Mesenchymal stem cell (in vitro differentiated cells and primary cell): ENCODE results near the gene SEMA3A.
A peak's percentile ranks its signal among the peaks of the same experiment; 100 is the strongest.
"Not testable (repeated sequence)": the region's sequence is repeated elsewhere in the genome, so short reads cannot be mapped to it uniquely, and the experiment has no call there.

Experiments used
- DNase-seq: peaks from one replicate; pipeline ENCODE4 v3.0.0-alpha.2; 2013
- H2AFZ ChIP-seq: one replicate; pipeline ENCODE4 v1.6.1; 2013; ENCODE audit warnings: low read depth, mild to moderate bottlenecking, control low read depth, inconsistent platforms, low read length, moderate library complexity
- H2AK5ac ChIP-seq: 2 replicates; pipeline ENCODE4 v1.6.1; 2013; ENCODE audit warnings: low read length, moderate library complexity, mild to moderate bottlenecking, inconsistent platforms; ENCODE audit not compliant: severe bottlenecking
- H2BK120ac ChIP-seq: one replicate; pipeline ENCODE4 v1.6.1; 2013; ENCODE audit warnings: low read depth, mild to moderate bottlenecking, inconsistent platforms, low read length, moderate library complexity
- H2BK12ac ChIP-seq, 2 experiments: one replicate each; pipeline ENCODE4 v1.6.1; 2013; ENCODE audit warnings: inconsistent platforms in 2 of 2, low read length in 2 of 2, mild to moderate bottlenecking in 2 of 2, moderate library complexity in 2 of 2, control low read depth in 1 of 2
- H2BK15ac ChIP-seq: one replicate; pipeline ENCODE4 v1.6.1; 2013; ENCODE audit warnings: mild to moderate bottlenecking, low read depth, inconsistent platforms; ENCODE audit not compliant: poor library complexity, severe bottlenecking
- H2BK5ac ChIP-seq: 2 replicates; pipeline ENCODE4 v1.6.1; 2013; ENCODE audit warnings: low read depth, mild to moderate bottlenecking, low read length, control low read depth, inconsistent platforms; ENCODE audit not compliant: poor library complexity, severe bottlenecking
- H3K14ac ChIP-seq, 2 experiments: one replicate each; pipeline ENCODE4 v1.6.1; 2013; ENCODE audit warnings: inconsistent platforms in 2 of 2, low read length in 2 of 2, control low read depth in 1 of 2, mild to moderate bottlenecking in 1 of 2, moderate library complexity in 1 of 2
- H3K18ac ChIP-seq, 2 experiments: one replicate each; pipeline ENCODE4 v1.6.1; 2013; ENCODE audit warnings: inconsistent platforms in 2 of 2, low read length in 2 of 2, control low read depth in 1 of 2, low read depth in 1 of 2, mild to moderate bottlenecking in 1 of 2
- H3K23ac ChIP-seq, 2 experiments: one replicate each; pipeline ENCODE4 v1.6.1; 2013; ENCODE audit warnings: inconsistent platforms in 2 of 2, low read length in 2 of 2, mild to moderate bottlenecking in 2 of 2, moderate library complexity in 2 of 2, control low read depth in 1 of 2
- H3K27ac ChIP-seq: 2 replicates; pipeline ENCODE4 v1.5.1; 2013; ENCODE audit warnings: mild to moderate bottlenecking, moderate library complexity, low read length, control low read depth, inconsistent platforms; ENCODE audit not compliant: poor library complexity, severe bottlenecking
- H3K27me3 ChIP-seq, 2 experiments: 2 replicates each; pipeline versions ENCODE4 v1.6.1 to v1.7.0; 2013; ENCODE audit warnings: low read length in 2 of 2, mild to moderate bottlenecking in 2 of 2, moderate library complexity in 2 of 2, control low read depth in 1 of 2, inconsistent platforms in 1 of 2; ENCODE audit not compliant: control insufficient read depth in 1 of 2, insufficient read depth in 1 of 2
- H3K36me3 ChIP-seq, 2 experiments: 2 replicates each; pipeline versions ENCODE4 v1.6.1 to v1.7.0; 2013; ENCODE audit warnings: low read length in 2 of 2, control low read depth in 1 of 2, inconsistent platforms in 1 of 2, low read depth in 1 of 2, mild to moderate bottlenecking in 1 of 2; ENCODE audit not compliant: insufficient read depth in 2 of 2, control insufficient read depth in 1 of 2
- H3K4ac ChIP-seq, 2 experiments: one replicate each; pipeline ENCODE4 v1.6.1; 2013; ENCODE audit warnings: inconsistent platforms in 2 of 2, low read length in 2 of 2, mild to moderate bottlenecking in 2 of 2, moderate library complexity in 2 of 2, control low read depth in 1 of 2, low read depth in 1 of 2
- H3K4me1 ChIP-seq: 2 replicates; pipeline ENCODE4 v1.6.1; 2013; ENCODE audit warnings: low read depth, low read length, control low read depth; ENCODE audit not compliant: control insufficient read depth, insufficient read depth
- H3K4me2 ChIP-seq: 2 replicates; pipeline ENCODE4 v1.6.1; 2013; ENCODE audit warnings: low read length, mild to moderate bottlenecking, inconsistent platforms; ENCODE audit not compliant: poor library complexity, severe bottlenecking
- H3K4me3 ChIP-seq, 2 experiments: 2 replicates each; pipeline versions ENCODE4 v1.5.1 to v1.7.0; 2013; ENCODE audit warnings: low read length in 2 of 2, mild to moderate bottlenecking in 2 of 2, control low read depth in 1 of 2, low read depth in 1 of 2; ENCODE audit not compliant: insufficient read depth in 1 of 2
- H3K79me1 ChIP-seq: replicated peaks from 2 replicates; pipeline ENCODE4 v1.6.1; 2013; ENCODE audit warnings: mild to moderate bottlenecking, control low read depth, low read length, inconsistent platforms; ENCODE audit not compliant: poor library complexity, severe bottlenecking
- H3K9ac ChIP-seq: 2 replicates; pipeline ENCODE4 v1.7.0; 2013; ENCODE audit warnings: mild to moderate bottlenecking, low read length, moderate library complexity
- H3K9me3 ChIP-seq: 2 replicates; pipeline ENCODE4 v1.7.0; 2013; ENCODE audit warnings: mild to moderate bottlenecking, low read length; ENCODE audit not compliant: control insufficient read depth
- H4K8ac ChIP-seq: one replicate; pipeline ENCODE4 v1.6.1; 2013; ENCODE audit warnings: inconsistent platforms, mild to moderate bottlenecking, low read length, moderate library complexity
- H4K91ac ChIP-seq: one replicate; pipeline ENCODE4 v1.6.1; 2013; ENCODE audit warnings: mild to moderate bottlenecking, low read length, inconsistent platforms
- WGBS: methylation state at CpG from one replicate; pipeline ENCODE4 v1.1.7; 2013; ENCODE audit warnings: mixed read lengths; 5-methylcytosine and 5-hydroxymethylcytosine counted together

The SEMA3A gene

DNA sequence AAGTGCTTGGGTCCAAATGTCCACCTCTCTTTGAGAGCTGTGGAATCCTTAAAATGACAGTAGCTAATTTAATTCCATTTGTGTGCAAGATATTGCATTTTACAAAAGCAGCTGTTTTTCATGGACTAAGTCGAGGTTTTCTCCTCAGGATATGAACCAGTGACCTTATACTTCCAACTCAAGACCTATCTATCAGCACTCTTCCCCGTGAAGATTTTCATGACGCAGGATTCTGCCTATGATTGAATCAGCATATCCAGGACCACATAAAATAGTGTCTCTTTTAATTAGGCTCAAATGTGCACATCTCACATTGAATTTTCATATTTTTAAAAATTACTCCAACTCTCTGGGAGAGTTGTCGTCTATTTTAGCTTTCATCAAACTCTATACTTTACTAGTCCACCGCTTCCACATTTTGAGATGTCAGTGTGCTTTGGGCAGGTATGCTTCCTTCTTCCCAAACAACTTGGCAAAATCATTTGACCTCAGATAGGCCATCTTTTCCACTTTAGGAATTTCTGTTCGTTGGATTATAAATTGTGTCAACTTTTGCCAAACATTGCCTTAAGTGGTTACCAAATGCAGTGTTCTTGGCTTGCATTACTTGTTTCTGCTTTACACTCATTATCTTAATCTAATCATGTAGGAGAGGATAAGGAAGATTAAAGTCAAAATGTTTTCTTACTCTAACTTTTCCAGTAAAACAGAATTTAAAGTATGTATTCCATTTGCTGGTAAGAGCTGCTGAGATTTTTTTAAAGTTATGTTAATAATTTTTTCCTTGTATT is 39.4 kb downstream of the SEMA3A start:
- Histone ChIP-seq H2BK15ac (no peak overlapping the region), H3K4me2 (no peak overlapping the region), H3K79me1 (peaks cover 6% of the 10 kb centered on the region), H3K9ac (no peak overlapping the region), H2BK12ac (no peak overlapping the region), H3K18ac (peak overlapping the region in 1 of 2 experiments; percentile 12), H3K4me3 (no peak overlapping the region), H3K27ac (no peak overlapping the region), H2BK120ac (no peak overlapping the region), H3K36me3 (no peaks in the 10 kb centered on the region), H3K4ac (no peak overlapping the region), H2AK5ac (no peak overlapping the region), H3K23ac (no peak overlapping the region), H2BK5ac (no peak overlapping the region), H3K27me3 (no peaks in the 10 kb centered on the region), H4K91ac (no peak overlapping the region), H3K14ac (no peak overlapping the region), H3K9me3 (no peaks in the 10 kb centered on the region), H2AFZ (no peak overlapping the region), H4K8ac (no peak overlapping the region), H3K4me1 (no peaks in the 10 kb centered on the region)
- WGBS = 89% methylated on average over 5 of the region's 6 CpGs
- no peak for DNase-seq

DNA sequence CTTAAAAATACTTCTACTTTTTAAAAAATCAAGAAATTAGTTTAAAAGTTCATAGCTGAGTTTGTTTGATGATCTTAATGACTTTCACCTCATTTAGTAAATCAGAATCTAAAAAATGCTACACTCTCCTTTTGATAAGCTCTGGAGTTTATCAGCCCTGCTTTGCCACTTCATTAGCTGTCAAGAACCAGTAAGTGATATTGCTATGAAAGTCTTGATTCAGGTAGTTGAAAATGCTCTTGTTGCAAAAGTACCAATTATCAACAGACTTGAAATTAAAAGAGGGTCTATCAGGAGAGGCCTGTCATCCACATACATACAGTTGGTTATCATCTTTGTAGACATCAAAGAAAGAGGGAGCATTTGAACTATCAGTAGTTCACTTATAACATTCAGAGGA is 41.6 kb downstream of the SEMA3A start:
- Histone ChIP-seq H3K36me3 (no peaks in the 10 kb centered on the region), H3K14ac (no peak overlapping the region), H3K4me1 (no peaks in the 10 kb centered on the region), H3K27ac (no peak overlapping the region), H2AFZ (no peak overlapping the region), H2AK5ac (no peak overlapping the region), H2BK12ac (no peak overlapping the region), H3K27me3 (no peaks in the 10 kb centered on the region), H3K9ac (no peak overlapping the region), H2BK5ac (no peak overlapping the region), H4K8ac (no peak overlapping the region), H3K4me3 (no peak overlapping the region), H3K79me1 (peaks cover 5% of the 10 kb centered on the region), H2BK120ac (no peak overlapping the region), H2BK15ac (no peak overlapping the region), H3K18ac (no peak overlapping the region), H3K9me3 (no peaks in the 10 kb centered on the region), H4K91ac (no peak overlapping the region), H3K4me2 (no peak overlapping the region), H3K23ac (no peak overlapping the region), H3K4ac (no peak overlapping the region)
- no peak for DNase-seq

DNA sequence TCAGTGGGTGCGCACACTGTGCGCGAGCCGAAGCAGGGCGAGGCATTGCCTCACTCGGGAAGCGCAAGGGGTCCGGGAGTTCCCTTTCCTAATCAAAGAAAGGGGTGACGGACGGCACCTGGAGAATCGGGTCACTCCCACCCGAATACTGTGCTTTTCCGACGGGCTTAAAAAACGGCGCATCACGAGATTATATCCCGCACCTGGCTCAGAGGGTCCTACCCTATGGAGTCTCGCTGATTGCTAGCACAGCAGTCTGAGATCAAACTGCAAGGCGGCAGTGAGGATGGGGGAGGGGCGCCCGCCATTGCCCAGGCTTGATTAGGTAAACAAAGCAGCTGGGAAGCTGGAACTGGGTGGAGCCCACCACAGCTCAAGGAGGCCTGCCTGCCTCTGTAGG is 44.2 kb downstream of the SEMA3A start:
- not testable (repeated sequence) for H3K9me3 ChIP-seq, H3K9ac ChIP-seq, H3K27ac ChIP-seq, H3K14ac ChIP-seq, H3K27me3 ChIP-seq, H3K23ac ChIP-seq, H3K4ac ChIP-seq, H3K4me2 ChIP-seq, H2AK5ac ChIP-seq, H4K91ac ChIP-seq, H2BK12ac ChIP-seq, H2BK120ac ChIP-seq, H2BK15ac ChIP-seq, H2AFZ ChIP-seq, H4K8ac ChIP-seq, H3K36me3 ChIP-seq, DNase-seq, H3K79me1 ChIP-seq, H2BK5ac ChIP-seq, H3K4me3 ChIP-seq, H3K4me1 ChIP-seq, H3K18ac ChIP-seq
- WGBS = 56% methylated on average over 8 of the region's 22 CpGs

DNA sequence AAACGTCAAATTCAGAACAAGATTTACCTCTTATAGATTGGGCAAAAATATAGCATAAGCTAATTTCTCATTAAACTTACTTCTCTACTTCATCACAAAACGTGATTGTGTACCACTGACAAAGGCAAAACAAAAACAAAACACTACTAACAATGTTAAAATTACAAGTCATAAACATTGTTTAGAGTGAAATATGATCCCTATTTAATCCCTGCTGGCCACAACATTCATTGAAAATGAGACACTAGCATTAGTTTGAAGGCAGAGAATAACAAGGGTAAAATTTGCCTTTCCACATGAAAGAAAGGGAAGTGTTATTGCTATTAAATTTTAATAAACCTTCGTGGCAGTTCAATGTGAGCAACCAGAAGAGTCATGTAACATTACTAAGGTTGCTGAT is 45.0 kb downstream of the SEMA3A start:
- no peak overlapping the region for H3K27ac ChIP-seq
- peaks cover 1% of the 10 kb centered on the region for H3K79me1 ChIP-seq
- H3K4ac ChIP-seq = no peak overlapping the region
- no peak overlapping the region for H2AK5ac ChIP-seq
- H3K9me3 ChIP-seq = no peaks in the 10 kb centered on the region
- no peak overlapping the region for H3K4me3 ChIP-seq
- no peak overlapping the region for H4K8ac ChIP-seq
- H2BK12ac ChIP-seq = no peak overlapping the region
- H3K9ac ChIP-seq = no peak overlapping the region
- no peak overlapping the region for H3K4me2 ChIP-seq
- no peak overlapping the region for H2AFZ ChIP-seq
- H2BK15ac ChIP-seq = no peak overlapping the region
- 77% methylated on average over 2 of the region's 3 CpGs for WGBS
- H2BK5ac ChIP-seq = no peak overlapping the region
- no peaks in the 10 kb centered on the region for H3K36me3 ChIP-seq
- no peaks in the 10 kb centered on the region for H3K27me3 ChIP-seq
- H3K23ac ChIP-seq = no peak overlapping the region
- no peaks in the 10 kb centered on the region for H3K4me1 ChIP-seq
- H2BK120ac ChIP-seq = no peak overlapping the region
- H3K18ac ChIP-seq = no peak overlapping the region
- H4K91ac ChIP-seq = no peak overlapping the region
- H3K14ac ChIP-seq = no peak overlapping the region
- DNase-seq = no peak
